A673 (cell line): ENCODE results near the gene PRKCB. TPM values are rescaled to one million over a fixed set of nuclear protein-coding genes. Genes with fewer than 3 reads are reported as not detected.
"Not testable (repeated sequence)": the region's sequence is repeated elsewhere in the genome, so short reads cannot be mapped to it uniquely, and the experiment has no call there.

Experiments
- BruUV-seq: library from RNA; stranded (reverse); fragments of 400-500 nt; replicated peaks from 2 replicates; lab custom pipeline; 2021; lab: Mats Ljungman, UMichigan
- CTCF ChIA-PET: fragments of 300-600 bp; sonication (Branson Sonifier 250); formaldehyde crosslinking; loops from one replicate; lab custom pipeline; 2022; ENCODE audit warnings: antibody characterized with exemption; lab: Charles Lee
- POLR2A ChIA-PET: fragments of 300-600 bp; sonication (Branson Sonifier 250); formaldehyde crosslinking; loops from one replicate; lab custom pipeline; 2022; ENCODE audit warnings: antibody characterized with exemption; ENCODE audit not compliant: low non-redundant PET; lab: Charles Lee
- DNase-seq: peaks from one replicate; pipeline ENCODE4 v3.0.0-alpha.2; 2015; ENCODE audit warnings: low spot score
- H3K27ac ChIP-seq: fragments of 200-600 bp; sonication (generic); 2 replicates; pipeline ENCODE4 v1.5.1; 2016; ENCODE audit warnings: mixed run types, low read depth, mild to moderate bottlenecking, mixed read lengths, antibody characterized with exemption, low read length; ENCODE audit not compliant: poor library complexity, severe bottlenecking
- H3K27me3 ChIP-seq: fragments of 200-600 bp; sonication (generic); replicated peaks from 2 replicates; pipeline ENCODE4 v1.6.1; 2017; ENCODE audit warnings: mixed run types, low read depth, mild to moderate bottlenecking, mixed read lengths, antibody characterized with exemption, low read length; ENCODE audit not compliant: insufficient read depth, poor library complexity
- H3K36me3 ChIP-seq: fragments of 200-600 bp; sonication (generic); 2 replicates; pipeline ENCODE4 v1.6.1; 2016; ENCODE audit warnings: mixed run types, mild to moderate bottlenecking, mixed read lengths, antibody characterized with exemption, low read length; ENCODE audit not compliant: insufficient read depth, poor library complexity, severe bottlenecking
- H3K4me1 ChIP-seq: fragments of 200-600 bp; sonication (generic); 2 replicates; pipeline ENCODE4 v1.6.1; 2017; ENCODE audit warnings: mixed run types, mild to moderate bottlenecking, mixed read lengths, antibody characterized with exemption, low read length; ENCODE audit not compliant: insufficient read depth, poor library complexity, severe bottlenecking
- H3K4me3 ChIP-seq: fragments of 200-600 bp; sonication (generic); 2 replicates; pipeline ENCODE4 v1.5.1; 2016; ENCODE audit warnings: low read depth, mixed run types, mild to moderate bottlenecking, mixed read lengths, low read length; ENCODE audit not compliant: poor library complexity, severe bottlenecking
- H3K9me3 ChIP-seq: fragments of 200-600 bp; sonication (generic); 2 replicates; pipeline ENCODE4 v1.6.1; 2016; ENCODE audit warnings: mixed run types, low read depth, mild to moderate bottlenecking, mixed read lengths, antibody characterized with exemption, low read length; ENCODE audit not compliant: poor library complexity, severe bottlenecking
- EZH2 ChIP-seq: fragments of 200-600 bp; sonication (generic); IDR thresholded peaks from 2 replicates; pipeline ENCODE4 v1.6.1; 2017; ENCODE audit warnings: borderline replicate concordance, low read depth, mild to moderate bottlenecking, mixed read lengths, antibody characterized with exemption, low read length; ENCODE audit not compliant: poor library complexity, severe bottlenecking
- intact Hi-C: fragments of 100-400 bp; cut with micrococcal nuclease; formaldehyde crosslinking; loops from one replicate; pipeline ENCODE4 v1.10.0; 2022; ENCODE audit not compliant: unreplicated experiment
- total RNA-seq: library from RNA; stranded (reverse); gene quantifications from 2 replicates; pipeline ENCODE4 v1.2.3, GENCODE V29; 2021
- TF ChIP-seq, protein P1 (sequence below): fragments of 300-800, 200-600 bp; sonication (generic); conservative IDR thresholded peaks from 2 replicates; pipeline ENCODE4 v1.5.1; 2017; ENCODE audit warnings: low read depth, mild to moderate bottlenecking, antibody characterized with exemption, low read length, moderate library complexity, mixed read lengths

Gene PRKCB
- total RNA-seq, 1 experiment from 2014 or later = 171 TPM

- H3K4me3 ChIP-seq = no peak overlapping the region
- TF ChIP-seq EZH2 = no peak
- TF ChIP-seq, protein P1, sequence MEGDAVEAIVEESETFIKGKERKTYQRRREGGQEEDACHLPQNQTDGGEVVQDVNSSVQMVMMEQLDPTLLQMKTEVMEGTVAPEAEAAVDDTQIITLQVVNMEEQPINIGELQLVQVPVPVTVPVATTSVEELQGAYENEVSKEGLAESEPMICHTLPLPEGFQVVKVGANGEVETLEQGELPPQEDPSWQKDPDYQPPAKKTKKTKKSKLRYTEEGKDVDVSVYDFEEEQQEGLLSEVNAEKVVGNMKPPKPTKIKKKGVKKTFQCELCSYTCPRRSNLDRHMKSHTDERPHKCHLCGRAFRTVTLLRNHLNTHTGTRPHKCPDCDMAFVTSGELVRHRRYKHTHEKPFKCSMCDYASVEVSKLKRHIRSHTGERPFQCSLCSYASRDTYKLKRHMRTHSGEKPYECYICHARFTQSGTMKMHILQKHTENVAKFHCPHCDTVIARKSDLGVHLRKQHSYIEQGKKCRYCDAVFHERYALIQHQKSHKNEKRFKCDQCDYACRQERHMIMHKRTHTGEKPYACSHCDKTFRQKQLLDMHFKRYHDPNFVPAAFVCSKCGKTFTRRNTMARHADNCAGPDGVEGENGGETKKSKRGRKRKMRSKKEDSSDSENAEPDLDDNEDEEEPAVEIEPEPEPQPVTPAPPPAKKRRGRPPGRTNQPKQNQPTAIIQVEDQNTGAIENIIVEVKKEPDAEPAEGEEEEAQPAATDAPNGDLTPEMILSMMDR = no peak
- peaks cover 76% of the 10 kb centered on the region for H3K4me1 ChIP-seq
- H3K9me3 ChIP-seq = no peaks in the 10 kb centered on the region
- intact Hi-C loops = loop anchor here (5.0 kb wide), 2 partner anchors 62 to 112 kb away; no protein-coding TSS in a partner anchor
- ChIA-PET CTCF (interaction anchor here (0.7 kb wide), 1 partner anchor 137 kb away, joined by 3 read pairs; no protein-coding TSS in a partner anchor), POLR2A (no interaction called here)
- BruUV-seq = no TSS peak
- H3K27me3 ChIP-seq = no peaks in the 10 kb centered on the region
- H3K36me3 ChIP-seq = peaks cover 7% of the 10 kb centered on the region
- DNase-seq = peak; percentile 96
- H3K27ac ChIP-seq = peak overlapping the region; percentile 26
These were observed 178.3 kb downstream of the PRKCB start for GRCh38 chr16:24013864-24014645.

DNA sequence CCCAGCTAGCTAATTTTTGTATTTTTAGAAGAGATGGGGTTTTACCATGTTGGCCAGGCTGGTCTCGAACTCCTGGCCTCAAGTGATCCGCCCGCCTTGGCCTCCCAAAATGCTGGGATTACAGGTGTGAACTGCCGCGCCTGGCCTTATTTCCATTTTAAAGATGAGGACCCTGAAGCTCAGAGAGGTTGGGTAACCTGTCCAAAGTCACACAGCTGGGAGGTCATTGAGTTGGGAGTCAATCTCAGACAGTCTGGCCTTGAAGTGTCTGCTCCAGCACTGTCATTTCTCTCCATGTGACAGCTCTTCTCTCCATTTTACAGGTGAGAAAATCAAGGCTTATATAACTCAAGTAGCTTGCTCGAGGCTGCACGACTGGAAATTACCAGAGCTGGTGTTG, 179.2 kb downstream of the PRKCB start:
- POLR2A ChIA-PET, H3K4me3 ChIP-seq: not testable (repeated sequence)

DNA sequence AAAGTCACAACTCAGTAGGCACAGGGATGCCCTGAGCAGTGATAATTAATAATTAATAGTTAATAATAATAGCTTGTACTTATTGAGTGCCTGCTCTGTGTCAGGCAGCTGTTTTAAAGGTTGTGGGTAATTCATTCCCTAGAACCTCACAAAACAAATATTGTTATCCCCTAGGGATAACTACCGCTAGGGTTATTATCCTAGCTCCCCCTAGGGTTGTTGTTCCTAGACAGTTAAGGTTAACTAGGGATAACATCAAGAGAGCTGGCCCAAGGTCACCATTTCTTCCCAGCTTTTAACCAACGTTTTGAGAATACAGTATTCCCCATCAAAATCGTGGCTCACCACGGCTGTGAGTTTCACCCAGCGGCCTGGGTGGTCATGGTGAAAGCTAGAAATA, 180.1 kb downstream of the PRKCB start:
- Histone ChIP-seq H3K36me3 (peaks cover 7% of the 10 kb centered on the region), H3K27me3 (no peaks in the 10 kb centered on the region), H3K4me1 (peaks cover 71% of the 10 kb centered on the region), H3K27ac (peak overlapping the region; percentile 1), H3K9me3 (no peaks in the 10 kb centered on the region), H3K4me3 (no peak overlapping the region)
- TF ChIP-seq, protein P1 = peak; percentile 33; the same call in 1 of the 2 replicates
- TF ChIP-seq EZH2 = no peak
- peak; percentile 32 for DNase-seq
- no TSS peak for BruUV-seq
- intact Hi-C loops = no loop called here
- ChIA-PET POLR2A (no interaction called here), CTCF (interaction anchor here (0.6 to 1.0 kb wide), 3 partner anchors 215 to 484 kb away, joined by 3 read pairs; no protein-coding TSS in a partner anchor)

More for the DNA sequence above, 179.2 kb downstream of the PRKCB start:
- not testable (repeated sequence) for BruUV-seq, H3K36me3 ChIP-seq, H3K9me3 ChIP-seq, H3K27me3 ChIP-seq, DNase-seq
- H3K4me1 ChIP-seq = peaks cover 73% of the 10 kb centered on the region
- peak overlapping the region; percentile 57 for H3K27ac ChIP-seq
- intact Hi-C loops = loop anchor here (5.0 kb wide), 2 partner anchors 63 to 113 kb away; no protein-coding TSS in a partner anchor
- CTCF ChIA-PET = interaction anchor here (0.6 kb wide), 2 partner anchors 21 to 280 kb away, joined by 3 to 4 read pairs; no protein-coding TSS in a partner anchor
